Measurements from ENCODE around the gene ST3GAL3.

ST3GAL3 gene

DNA sequence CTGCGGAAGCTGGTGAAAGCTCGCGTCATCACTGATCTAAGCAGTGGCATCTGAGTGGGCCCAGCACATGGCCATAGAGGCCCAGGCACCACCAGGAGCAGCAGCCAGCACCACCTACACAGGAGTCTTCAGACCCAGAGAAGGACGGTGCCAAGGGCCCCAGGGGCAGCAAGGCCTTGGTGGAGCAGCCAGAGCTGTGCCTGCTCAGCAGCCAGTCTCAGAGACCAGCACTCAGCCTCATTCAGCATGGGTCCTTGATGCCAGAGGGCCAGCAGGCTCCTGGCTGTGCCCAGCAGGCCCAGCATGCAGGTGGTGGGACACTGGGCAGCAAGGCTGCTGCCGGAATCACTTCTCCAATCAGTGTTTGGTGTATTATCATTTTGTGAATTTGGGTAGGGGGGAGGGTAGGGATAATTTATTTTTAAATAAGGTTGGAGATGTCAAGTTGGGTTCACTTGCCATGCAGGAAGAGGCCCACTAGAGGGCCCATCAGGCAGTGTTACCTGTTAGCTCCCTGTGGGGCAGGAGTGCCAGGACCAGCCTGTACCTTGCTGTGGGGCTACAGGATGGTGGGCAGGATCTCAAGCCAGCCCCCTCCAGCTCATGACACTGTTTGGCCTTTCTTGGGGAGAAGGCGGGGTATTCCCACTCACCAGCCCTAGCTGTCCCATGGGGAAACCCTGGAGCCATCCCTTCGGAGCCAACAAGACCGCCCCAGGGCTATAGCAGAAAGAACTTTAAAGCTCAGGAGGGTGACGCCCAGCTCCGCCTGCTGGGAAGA lies 223.0 kb downstream of the ST3GAL3 start:
- H3K9me3 ChIP-seq (ENCODE audit: control insufficient read depth, insufficient read depth, low read length), result no peaks in the 10 kb centered on the region
- H3K9ac ChIP-seq (ENCODE audit: low read depth, low read length), result no peak overlapping the region
- no peaks in the 10 kb centered on the region for H3K36me3 ChIP-seq (ENCODE audit: insufficient read depth, low read length)
- H3K4me1 ChIP-seq (ENCODE audit: insufficient read depth, low read length), result peaks cover 25% of the 10 kb centered on the region

DNA sequence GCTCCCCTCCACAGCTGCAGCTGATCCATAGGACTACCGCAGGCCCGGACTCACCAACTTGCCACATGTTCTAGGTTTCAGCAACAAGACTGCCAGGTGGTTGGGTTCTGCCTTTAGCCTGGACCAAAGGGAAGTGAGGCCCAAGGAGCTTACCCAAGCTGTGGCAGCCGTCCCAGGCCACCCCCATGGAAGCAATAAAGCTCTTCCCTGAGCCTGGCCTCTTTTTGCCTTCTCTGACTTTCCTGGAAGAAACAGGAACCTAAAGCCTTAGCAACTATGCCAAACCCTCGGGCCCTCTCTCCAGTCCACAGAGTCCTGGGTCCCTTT lies 223.6 kb downstream of the ST3GAL3 start:
- H3K9me3 ChIP-seq (ENCODE audit: control insufficient read depth, insufficient read depth, low read length), result no peaks in the 10 kb centered on the region
- H3K9ac ChIP-seq (ENCODE audit: low read depth, low read length), result no peak overlapping the region
- H3K4me1 ChIP-seq (ENCODE audit: insufficient read depth, low read length), result peaks cover 27% of the 10 kb centered on the region
- H3K36me3 ChIP-seq (ENCODE audit: insufficient read depth, low read length), result no peaks in the 10 kb centered on the region

DNA sequence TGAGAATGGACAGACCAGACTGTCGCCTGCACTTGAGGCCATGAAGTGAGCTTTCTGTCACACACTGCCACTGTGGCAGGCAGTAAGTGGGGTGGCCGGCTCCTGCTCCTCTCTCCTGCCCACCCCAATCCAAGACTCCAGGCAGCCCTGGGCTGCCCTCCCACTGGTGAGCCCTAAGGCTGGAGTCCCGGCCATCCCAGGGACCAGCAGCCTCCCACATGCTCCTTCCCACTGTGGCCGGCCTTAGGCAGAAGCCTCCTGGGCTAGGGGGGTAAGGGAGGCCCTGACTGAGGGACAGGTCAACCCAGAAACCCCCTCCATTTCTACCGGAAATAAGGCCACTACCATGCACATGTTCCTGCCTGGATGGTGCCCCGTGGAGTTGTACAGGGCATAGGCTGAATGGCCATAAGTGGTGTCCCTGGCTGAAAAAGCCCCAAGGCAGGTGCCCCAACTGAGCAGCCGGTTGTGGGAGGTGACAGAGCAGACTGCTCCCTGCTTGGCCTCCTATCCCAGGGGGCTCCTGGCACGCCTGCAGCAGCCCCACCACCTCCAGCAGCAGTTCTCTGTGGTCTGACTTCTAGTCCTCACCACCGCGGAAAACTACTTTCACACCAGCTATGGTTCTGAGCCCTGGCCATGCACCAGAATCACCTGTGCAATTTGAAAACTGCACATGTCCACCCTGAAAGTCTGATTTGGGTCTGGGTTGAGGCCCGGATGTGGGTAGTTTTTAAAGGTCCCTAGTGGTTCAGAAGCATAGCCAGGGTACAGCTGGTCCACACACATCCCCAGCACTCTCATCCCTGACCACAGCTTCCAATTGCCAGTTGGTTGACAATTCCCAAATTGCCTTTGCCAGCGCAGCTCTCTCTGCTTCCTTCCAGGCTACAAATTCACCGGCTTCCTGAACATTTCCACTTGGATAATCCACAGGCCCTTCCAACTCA lies 224.7 kb downstream of the ST3GAL3 start:
- Histone ChIP-seq H3K36me3 (ENCODE audit: insufficient read depth, low read length) (no peaks in the 10 kb centered on the region), H3K9ac (ENCODE audit: low read depth, low read length) (no peak overlapping the region), H3K9me3 (ENCODE audit: control insufficient read depth, insufficient read depth, low read length) (no peaks in the 10 kb centered on the region), H3K4me1 (ENCODE audit: insufficient read depth, low read length) (peaks cover 27% of the 10 kb centered on the region)

DNA sequence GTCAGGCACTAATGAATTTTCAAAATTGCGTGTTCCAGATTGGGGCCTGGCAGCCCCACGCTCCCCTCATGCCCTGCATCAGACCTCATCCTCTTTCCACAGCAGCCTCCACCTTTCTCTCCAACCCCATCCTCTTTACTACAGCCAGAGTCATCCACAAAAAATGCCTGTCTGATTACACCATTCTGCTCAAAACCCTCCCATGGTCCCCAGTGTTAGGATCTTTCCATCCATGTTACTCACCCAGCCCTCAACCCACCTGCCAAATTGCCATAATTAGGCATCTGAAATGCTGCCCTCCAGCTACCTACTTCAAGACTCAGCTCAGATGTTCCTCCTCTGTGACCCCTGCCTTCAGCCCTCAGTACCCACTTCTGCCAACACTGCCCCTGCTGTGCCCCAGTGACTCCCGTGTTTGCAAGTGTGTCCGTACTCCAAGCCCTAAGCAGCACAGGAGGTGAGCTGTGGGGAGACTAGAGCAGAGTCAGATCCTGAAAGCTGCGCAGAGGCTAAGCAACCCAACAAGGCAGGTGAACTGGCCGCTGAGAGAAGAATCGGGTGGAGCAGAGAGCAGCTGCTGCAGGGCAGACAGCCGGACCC lies 225.6 kb downstream of the ST3GAL3 start:
- Histone ChIP-seq H3K36me3 (ENCODE audit: insufficient read depth, low read length) (no peaks in the 10 kb centered on the region), H3K4me1 (ENCODE audit: insufficient read depth, low read length) (peaks cover 23% of the 10 kb centered on the region), H3K9me3 (ENCODE audit: control insufficient read depth, insufficient read depth, low read length) (no peaks in the 10 kb centered on the region), H3K9ac (ENCODE audit: low read depth, low read length) (peak overlapping the region; percentile 77)

DNA sequence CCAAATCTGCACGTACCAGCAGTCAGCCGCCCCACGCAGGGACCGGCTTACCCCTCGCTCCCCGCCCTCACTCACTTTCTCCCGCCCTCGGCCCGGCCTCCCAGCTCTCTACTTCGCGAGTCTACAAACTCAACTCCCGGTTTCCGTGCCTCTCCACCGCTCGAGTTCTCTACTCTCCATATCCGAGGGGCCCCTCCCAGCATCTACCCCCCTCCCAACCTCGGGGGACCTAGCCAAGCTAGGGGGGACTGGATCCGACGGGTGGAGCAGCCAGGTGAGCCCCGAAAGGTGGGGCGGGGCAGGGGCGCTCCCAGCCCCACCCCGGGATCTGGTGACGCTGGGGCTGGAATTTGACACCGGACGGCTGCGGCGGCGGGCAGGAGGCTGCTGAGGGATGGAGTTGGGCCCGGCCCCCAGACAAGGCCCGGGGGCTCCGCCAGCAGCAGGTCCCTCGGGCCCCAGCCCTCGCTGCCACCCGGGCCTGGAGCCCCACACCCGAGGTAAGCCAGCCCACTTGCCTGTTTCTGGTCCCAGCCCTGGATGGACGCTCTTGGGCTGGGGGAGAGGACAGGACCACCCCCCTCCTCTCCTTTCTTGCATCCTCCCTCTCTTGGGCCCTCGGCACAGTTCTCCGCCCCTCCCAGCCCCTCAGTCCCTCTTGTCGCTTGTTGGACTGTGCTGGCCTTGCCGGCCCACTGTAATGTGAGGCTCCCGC lies 226.2 kb downstream of the ST3GAL3 start, which contains the start of gene ARTN:
ARTN (plus strand) TSS at position 416 of the 715 bp plus-strand sequence. CDS start 1,856 bp downstream, outside the sequence.
- H3K9me3 ChIP-seq (ENCODE audit: control insufficient read depth, insufficient read depth, low read length), result no peaks in the 10 kb centered on the region
- H3K9ac ChIP-seq (ENCODE audit: low read depth, low read length), result peak within 1 kb of the TSS; percentile 77
- H3K4me1 ChIP-seq (ENCODE audit: insufficient read depth, low read length), result peaks cover 23% of the 10 kb centered on the region
- H3K36me3 ChIP-seq (ENCODE audit: insufficient read depth, low read length), result no peaks in the 10 kb centered on the region

DNA sequence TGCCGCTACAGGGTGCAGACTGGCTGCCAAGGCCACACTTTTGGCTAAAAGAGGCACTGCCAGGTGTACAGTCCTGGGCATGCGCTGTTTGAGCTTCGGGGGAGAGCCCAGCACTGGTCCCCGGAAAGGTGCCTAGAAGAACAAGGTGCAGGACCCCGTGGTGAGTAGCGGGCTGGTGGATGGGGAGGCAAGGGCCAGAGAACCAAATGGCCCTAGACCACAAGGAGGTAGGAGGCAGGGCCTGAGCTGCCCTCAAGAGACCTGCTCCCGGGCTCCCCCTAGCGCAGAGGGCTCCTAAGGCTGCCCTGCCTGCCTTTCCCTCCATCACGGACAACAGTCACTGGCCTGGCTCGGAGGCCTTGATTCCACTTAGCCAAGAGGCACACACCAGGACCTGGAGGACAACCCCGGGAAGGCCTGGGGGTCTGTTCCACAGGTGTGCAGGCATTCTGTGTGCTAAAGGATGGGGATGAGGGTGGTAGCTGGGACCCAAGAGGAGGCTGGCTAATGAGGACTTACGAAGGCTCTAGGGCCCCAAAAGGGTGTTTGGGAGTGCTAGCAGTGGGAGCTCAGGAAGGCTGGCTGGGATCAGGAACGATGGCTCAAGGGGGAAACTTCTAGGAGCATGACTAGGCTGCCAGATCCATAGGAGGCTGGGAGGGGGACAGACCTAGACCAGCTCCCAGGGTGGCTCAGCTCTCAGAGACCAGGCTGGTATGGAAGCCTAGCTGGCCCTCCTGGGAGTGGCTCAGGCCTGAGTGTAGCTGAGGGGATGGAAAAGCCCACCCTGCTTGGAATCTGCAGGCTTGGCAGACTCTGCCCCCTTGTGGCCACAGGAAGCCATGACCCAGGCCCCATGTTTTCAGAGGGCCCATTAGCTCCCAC lies 227.0 kb downstream of the ST3GAL3 start:
- Histone ChIP-seq H3K9ac (ENCODE audit: low read depth, low read length) (peak overlapping the region; percentile 77; the same call in 1 of the 2 replicates), H3K4me1 (ENCODE audit: insufficient read depth, low read length) (peaks cover 23% of the 10 kb centered on the region)

DNA sequence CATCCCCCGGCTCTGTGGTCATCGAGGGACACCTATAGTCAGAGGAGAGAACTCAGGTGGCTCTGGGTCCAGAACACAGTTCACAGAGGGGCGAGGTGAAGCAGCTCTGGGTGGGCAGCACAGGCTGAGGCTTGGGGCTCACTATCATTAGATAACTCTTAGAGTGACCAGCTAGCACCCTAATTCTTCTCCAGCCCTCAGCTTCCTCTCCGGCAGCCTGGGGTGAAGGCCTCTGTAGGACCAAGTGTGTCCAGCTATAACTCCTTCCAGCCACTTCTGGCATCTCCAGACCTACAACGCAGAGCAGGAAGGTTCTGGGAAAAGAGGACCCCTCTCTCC lies 227.6 kb downstream of the ST3GAL3 start:
- no peaks in the 10 kb centered on the region for H3K36me3 ChIP-seq (ENCODE audit: insufficient read depth, low read length)
- H3K9me3 ChIP-seq (ENCODE audit: control insufficient read depth, insufficient read depth, low read length), result no peaks in the 10 kb centered on the region
- no peak overlapping the region for H3K9ac ChIP-seq (ENCODE audit: low read depth, low read length)
- H3K4me1 ChIP-seq (ENCODE audit: insufficient read depth, low read length), result peaks cover 19% of the 10 kb centered on the region

More for the DNA sequence above, 227.0 kb downstream of the ST3GAL3 start:
- no peaks in the 10 kb centered on the region for H3K9me3 ChIP-seq (ENCODE audit: control insufficient read depth, insufficient read depth, low read length)
- H3K36me3 ChIP-seq (ENCODE audit: insufficient read depth, low read length), result no peaks in the 10 kb centered on the region

DNA sequence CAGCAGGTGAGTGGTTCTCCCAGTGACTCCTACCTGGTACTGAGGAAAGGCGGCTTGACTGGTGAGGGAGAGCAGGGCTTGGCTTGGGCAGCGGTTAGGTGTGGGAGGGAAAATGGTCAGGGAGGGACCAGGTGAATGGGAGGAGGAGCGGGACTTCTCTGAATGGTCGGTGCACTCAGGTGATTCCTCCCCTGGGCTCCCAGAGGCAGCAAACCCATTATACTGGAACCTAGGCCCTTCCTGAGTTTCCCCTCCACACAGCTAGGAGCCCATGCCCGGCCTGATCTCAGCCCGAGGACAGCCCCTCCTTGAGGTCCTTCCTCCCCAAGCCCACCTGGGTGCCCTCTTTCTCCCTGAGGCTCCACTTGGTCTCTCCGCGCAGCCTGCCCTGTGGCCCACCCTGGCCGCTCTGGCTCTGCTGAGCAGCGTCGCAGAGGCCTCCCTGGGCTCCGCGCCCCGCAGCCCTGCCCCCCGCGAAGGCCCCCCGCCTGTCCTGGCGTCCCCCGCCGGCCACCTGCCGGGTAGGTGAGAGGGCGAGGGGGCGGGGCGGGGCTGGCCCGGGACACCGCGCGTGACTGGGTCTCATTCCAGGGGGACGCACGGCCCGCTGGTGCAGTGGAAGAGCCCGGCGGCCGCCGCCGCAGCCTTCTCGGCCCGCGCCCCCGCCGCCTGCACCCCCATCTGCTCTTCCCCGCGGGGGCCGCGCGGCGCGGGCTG lies 228.5 kb downstream of the ST3GAL3 start:
- H3K36me3 ChIP-seq (ENCODE audit: insufficient read depth, low read length), result no peaks in the 10 kb centered on the region
- peaks cover 12% of the 10 kb centered on the region for H3K4me1 ChIP-seq (ENCODE audit: insufficient read depth, low read length)
- no peaks in the 10 kb centered on the region for H3K9me3 ChIP-seq (ENCODE audit: control insufficient read depth, insufficient read depth, low read length)
- H3K9ac ChIP-seq (ENCODE audit: low read depth, low read length), result peak overlapping the region; percentile 24; the same call in 1 of the 2 replicates

DNA sequence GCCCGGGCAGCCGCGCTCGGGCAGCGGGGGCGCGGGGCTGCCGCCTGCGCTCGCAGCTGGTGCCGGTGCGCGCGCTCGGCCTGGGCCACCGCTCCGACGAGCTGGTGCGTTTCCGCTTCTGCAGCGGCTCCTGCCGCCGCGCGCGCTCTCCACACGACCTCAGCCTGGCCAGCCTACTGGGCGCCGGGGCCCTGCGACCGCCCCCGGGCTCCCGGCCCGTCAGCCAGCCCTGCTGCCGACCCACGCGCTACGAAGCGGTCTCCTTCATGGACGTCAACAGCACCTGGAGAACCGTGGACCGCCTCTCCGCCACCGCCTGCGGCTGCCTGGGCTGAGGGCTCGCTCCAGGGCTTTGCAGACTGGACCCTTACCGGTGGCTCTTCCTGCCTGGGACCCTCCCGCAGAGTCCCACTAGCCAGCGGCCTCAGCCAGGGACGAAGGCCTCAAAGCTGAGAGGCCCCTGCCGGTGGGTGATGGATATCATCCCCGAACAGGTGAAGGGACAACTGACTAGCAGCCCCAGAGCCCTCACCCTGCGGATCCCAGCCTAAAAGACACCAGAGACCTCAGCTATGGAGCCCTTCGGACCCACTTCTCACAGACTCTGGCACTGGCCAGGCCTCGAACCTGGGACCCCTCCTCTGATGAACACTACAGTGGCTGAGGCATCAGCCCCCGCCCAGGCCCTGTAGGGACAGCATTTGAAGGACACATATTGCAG lies 229.3 kb downstream of the ST3GAL3 start:
- H3K36me3 ChIP-seq (ENCODE audit: insufficient read depth, low read length), result no peaks in the 10 kb centered on the region
- no peaks in the 10 kb centered on the region for H3K9me3 ChIP-seq (ENCODE audit: control insufficient read depth, insufficient read depth, low read length)
- peak overlapping the region; percentile 51; the same call in 1 of the 2 replicates for H3K9ac ChIP-seq (ENCODE audit: low read depth, low read length)
- H3K4me1 ChIP-seq (ENCODE audit: insufficient read depth, low read length), result peaks cover 11% of the 10 kb centered on the region

DNA sequence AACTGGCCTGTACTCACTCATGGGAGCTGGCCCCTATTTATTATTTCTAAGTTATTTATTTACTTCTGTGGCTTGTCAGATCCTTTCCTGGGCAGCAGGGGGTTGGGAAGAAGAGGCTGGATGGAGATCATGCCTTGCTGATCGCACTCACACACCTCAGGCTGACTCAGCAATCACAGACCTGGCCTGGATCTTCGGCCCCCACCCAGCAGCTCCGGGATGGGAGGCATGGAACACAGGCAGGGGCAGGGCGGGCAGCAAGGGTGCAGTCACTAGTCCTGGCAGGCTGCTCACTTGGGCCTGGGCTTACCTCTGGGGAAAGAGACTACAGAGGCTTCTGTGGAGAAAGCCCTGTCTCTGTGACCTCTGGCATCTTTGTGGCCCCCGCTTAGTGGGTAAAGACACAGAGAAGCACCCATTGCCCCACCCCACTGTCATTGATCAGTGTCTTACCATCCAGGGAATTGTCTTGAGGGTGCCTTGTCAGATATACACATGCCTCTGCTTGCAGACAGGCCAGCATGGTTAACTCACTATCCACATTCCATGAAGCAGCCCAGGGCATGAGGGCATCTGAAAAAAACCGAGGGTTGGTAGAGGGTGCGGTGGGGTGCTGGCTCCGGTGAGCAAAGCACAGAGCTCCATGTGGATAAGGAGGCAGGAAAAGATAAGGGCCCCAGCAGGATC lies 230.0 kb downstream of the ST3GAL3 start:
- H3K36me3 ChIP-seq (ENCODE audit: insufficient read depth, low read length), result no peaks in the 10 kb centered on the region
- H3K9me3 ChIP-seq (ENCODE audit: control insufficient read depth, insufficient read depth, low read length), result no peaks in the 10 kb centered on the region
- H3K9ac ChIP-seq (ENCODE audit: low read depth, low read length), result no peak overlapping the region

DNA sequence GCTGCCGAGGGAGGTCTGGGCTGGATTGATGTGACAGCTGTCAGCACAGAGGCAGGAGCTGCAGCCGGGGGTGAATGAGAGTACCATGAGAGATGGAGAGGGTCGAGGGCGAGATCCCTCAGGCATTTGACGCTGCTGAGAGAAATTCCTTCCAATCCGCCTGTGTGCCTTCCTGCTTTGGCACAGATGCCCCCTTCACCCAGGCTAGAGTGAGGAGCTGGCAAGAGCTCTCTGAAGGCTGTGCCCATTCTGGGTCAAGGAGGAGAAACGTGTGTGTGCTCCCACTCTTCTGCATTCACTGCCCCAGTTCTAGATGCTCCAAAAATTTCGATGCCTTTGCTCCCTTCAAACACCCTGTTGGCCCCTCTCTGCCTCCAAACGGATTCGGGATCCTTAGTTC lies 231.0 kb downstream of the ST3GAL3 start:
- H3K36me3 ChIP-seq (ENCODE audit: insufficient read depth, low read length), result no peaks in the 10 kb centered on the region
- H3K9ac ChIP-seq (ENCODE audit: low read depth, low read length), result no peak overlapping the region
- no peaks in the 10 kb centered on the region for H3K9me3 ChIP-seq (ENCODE audit: control insufficient read depth, insufficient read depth, low read length)
- peaks cover 11% of the 10 kb centered on the region for H3K4me1 ChIP-seq (ENCODE audit: insufficient read depth, low read length)

More for the DNA sequence above, 230.0 kb downstream of the ST3GAL3 start:
- peaks cover 11% of the 10 kb centered on the region for H3K4me1 ChIP-seq (ENCODE audit: insufficient read depth, low read length)
